Neural progenitor cell (in vitro differentiated cells): ENCODE results near the gene MVK.

Experiments
- EZH2phosphoT487 ChIP-seq: fragments of 200-600 bp; sonication (generic); IDR thresholded peaks from 2 replicates; pipeline ENCODE4 v1.6.1; 2017; ENCODE audit warnings: antibody characterized with exemption
- TF ChIP-seq, protein P1 (sequence below): fragments of 200-600 bp; sonication (generic); IDR thresholded peaks from 2 replicates; pipeline ENCODE4 v1.5.1; 2017; ENCODE audit warnings: antibody characterized with exemption, mild to moderate bottlenecking

DNA sequence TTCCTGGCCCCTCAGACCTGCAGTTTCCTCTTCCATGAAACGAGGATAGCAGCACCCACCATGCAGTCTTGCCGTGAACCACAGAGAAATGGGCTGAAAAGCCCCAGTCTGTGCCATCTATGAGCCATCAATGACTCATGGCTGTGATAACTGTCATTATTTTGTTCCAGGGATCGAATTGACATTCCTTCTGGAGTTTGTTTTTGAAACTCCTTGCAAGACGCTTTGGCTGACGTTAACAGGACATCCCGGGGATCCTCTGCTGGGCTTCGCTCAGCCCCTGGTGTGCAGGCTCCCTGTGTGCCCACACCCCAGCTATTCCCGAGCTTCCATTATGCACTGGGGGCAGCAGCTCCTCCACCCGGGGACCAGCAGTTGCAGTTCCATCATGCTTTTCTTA is 34.1 kb upstream of the MVK start:
- TF ChIP-seq, protein P1, sequence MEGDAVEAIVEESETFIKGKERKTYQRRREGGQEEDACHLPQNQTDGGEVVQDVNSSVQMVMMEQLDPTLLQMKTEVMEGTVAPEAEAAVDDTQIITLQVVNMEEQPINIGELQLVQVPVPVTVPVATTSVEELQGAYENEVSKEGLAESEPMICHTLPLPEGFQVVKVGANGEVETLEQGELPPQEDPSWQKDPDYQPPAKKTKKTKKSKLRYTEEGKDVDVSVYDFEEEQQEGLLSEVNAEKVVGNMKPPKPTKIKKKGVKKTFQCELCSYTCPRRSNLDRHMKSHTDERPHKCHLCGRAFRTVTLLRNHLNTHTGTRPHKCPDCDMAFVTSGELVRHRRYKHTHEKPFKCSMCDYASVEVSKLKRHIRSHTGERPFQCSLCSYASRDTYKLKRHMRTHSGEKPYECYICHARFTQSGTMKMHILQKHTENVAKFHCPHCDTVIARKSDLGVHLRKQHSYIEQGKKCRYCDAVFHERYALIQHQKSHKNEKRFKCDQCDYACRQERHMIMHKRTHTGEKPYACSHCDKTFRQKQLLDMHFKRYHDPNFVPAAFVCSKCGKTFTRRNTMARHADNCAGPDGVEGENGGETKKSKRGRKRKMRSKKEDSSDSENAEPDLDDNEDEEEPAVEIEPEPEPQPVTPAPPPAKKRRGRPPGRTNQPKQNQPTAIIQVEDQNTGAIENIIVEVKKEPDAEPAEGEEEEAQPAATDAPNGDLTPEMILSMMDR, result no peak
- no peak for TF ChIP-seq EZH2phosphoT487
